Hindlimb muscle (tissue), 1 donor: ENCODE measurements around the gene KCNK5. TPM values are rescaled to one million over a fixed set of nuclear protein-coding genes. Genes with fewer than 3 reads are reported as not detected.

Experiments used
- DNase-seq: peaks from one replicate; pipeline ENCODE4 v3.0.0-alpha.2; 2013
- polyA plus RNA-seq: library from polyadenylated mRNA; unstranded; fragments of 120-200 nt; gene quantifications from one replicate; pipeline ENCODE4 v1.2.1, GENCODE V29; 2013; ENCODE audit not compliant: insufficient read length

Gene KCNK5
- polyA plus RNA-seq, 1 donor = 1.1 TPM

DNA sequence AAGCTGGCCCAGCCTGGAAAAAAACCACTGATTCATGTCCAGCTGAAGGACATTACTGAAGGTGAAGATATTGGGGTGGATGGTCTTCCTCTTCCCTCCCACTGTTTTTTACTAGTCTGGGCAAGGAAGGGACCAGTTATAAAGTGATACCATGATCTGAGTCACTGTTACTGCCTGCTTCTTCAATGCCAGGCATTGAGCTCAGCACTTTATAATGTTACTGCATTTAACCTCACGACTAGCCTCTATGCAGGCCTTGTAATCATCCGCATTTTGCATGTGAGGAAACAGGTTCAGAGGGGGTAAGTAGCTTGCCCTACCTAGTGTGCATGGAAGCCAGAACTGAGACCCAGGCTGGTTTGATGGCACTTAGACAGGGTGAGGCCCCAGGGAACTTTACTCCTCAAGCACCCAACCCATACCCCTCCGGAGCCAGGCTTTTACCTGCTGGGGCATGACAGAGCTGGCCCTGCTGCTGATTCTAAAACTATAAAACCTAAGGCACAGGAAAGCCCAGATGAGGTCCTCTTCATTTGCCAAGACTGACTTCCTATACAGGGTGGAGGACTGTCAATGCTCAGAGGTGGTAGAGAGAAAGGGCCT lies 11.0 kb upstream of the KCNK5 start:
- no peak for DNase-seq

DNA sequence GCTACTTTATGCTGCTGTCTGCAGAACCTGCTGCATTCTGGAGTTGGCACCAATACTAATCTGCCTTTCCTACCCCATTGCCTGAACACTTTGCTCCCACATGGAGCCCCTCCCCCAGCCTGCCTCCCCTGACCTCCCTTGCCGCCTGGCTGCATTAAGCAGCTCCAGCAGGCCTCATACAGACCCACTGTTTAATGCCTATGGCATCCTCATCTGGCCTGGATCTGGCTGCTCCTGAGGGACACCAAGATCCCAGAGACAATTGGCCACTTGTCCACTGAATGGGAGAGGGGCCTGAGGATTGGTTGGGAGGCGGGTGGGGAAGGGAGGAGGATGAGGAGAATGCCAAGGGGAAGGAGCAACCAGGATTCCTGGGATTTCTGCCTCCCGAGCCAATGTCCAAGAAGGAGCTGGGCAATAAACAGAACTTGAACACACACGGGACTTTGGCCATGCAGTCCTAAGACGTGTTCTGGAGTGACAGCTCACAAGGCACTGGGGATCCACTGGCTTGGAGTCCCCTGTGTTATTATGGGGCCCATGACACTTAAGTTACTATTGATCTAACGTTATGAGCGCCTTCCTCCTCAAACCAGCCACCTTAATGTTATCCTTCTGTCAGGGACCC lies 10.4 kb upstream of the KCNK5 start:
- DNase-seq = no peak

DNA sequence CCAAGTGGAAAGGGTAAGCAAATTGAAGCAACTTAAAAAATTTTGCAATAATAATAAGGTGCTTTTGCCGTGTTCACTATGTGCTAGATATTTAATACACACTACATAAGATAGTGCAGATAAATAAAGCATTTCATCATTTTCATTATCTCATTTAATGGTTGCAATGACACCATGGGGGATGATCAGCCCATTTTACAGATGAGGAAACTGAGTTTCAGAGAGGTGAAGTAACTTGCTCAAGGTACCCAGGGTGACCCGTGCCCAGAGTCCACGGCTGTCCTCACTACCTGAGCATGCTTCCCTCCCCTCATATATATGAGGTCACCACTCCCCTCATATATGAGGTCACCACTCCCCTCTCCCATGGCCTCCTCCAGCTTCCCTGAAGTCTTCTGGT lies 7.5 kb upstream of the KCNK5 start:
- DNase-seq = no peak

DNA sequence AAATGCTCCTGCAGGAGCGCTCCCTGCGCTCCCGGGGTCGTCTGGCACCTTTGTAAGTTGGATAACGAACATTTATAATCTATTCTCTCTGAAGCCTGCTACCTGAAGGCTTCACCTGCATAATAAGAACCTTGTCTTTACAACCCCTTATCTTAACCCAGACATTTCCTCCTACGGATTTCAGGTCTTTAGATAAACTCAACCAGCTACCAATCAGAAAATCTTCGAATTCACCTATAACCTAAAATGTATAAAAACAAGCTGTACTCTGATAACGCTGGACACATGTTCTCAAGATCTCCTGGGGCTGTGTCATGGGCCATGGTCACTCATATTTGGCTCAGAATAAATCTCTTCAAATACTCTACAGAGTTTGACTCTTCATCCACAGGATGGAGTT lies 4.1 kb upstream of the KCNK5 start:
- DNase-seq = no peak

DNA sequence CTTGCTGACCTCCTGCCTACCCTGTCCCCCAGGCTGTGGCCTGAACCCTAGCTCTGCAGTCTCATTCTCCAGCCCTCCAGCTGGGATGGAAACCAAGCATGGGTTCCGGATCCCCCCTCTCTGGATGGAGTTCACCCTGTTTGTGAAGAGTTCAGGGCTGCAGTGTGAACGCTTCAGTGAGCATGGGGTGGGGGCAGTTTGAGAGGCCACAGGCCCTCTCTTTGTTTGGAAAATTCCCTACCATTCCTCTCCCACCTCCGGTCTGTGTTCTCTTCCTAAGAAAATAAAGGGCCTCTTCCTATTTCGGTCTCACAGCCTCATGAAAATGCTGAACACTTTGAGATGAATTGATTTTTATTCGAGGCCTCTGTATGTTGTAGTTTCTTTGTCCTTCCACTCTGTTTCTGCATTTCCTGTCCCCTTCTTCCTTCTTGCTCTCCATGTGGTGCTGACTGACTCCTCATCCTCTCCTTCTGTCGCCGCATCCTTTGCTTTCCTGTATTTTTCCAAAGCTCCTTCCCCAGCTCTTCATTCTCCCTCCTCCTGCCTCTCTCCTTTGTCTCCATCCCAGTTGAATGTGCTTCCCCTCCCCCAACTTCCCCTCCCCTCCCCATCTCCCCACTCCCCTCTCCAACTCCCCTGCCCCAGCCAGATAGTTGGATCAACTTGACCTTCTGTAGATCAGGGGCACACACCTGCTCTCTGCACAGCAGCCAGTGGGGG lies 2.4 kb upstream of the KCNK5 start:
- no peak for DNase-seq

DNA sequence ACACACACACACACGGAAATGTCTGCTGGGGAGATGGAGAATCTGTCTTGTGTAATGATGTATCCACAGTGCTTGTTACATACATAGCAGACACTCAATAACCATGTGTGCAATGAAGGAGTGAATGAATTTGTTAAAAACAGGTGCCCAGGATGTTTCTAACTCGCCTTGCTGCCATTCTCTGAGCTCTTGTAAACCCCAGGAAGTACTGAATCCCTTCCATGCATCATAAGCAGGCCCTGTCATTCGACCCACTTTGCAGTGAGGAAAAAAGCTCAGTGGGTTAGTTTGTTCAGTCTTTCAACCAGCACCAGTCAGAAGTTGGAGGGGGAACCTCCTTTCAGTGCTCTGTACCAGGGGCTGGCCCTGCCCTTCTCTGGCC lies 1.4 kb upstream of the KCNK5 start:
- no peak for DNase-seq

DNA sequence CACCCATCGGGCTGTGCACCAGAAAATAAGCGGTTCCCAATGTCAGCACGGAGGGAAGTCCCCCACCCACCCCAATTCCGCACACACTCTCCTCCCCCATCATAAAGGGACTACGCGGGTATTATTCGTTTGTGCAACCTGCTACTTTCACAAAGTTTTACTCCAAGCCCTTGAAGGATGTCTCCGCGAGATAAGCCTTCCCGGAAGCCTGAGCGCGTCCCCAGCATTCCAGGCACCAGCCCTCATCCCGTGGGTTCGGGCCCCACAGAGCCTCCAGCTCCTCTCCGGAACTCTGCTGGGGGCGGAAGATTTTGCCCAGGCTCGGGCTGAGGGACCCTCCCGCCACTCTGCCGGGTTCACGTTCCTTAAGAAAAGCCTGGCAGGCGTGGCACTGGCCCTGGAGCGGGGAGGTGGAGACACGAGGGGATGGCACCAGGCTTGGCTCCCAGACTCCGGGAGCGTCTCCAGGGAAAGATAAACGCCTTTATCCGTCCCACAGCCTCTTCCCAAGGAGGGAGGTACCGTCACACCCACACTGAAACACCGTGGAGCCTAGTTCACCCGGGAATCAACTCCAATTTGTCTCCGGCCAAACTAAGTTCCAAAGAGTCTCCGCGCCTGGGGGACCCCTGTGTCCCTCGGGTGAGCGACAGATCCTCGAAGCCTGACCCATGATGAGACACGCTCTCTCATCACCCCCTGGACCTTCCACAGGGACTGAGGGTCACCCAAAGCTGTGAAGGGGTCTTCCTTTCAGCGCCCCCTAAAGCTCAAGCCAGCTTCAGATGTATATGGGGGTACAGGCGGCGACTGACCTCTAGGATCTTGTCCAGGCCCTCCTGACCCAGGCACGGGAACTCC lies 934 bp downstream of the KCNK5 start:
- no peak for DNase-seq

DNA sequence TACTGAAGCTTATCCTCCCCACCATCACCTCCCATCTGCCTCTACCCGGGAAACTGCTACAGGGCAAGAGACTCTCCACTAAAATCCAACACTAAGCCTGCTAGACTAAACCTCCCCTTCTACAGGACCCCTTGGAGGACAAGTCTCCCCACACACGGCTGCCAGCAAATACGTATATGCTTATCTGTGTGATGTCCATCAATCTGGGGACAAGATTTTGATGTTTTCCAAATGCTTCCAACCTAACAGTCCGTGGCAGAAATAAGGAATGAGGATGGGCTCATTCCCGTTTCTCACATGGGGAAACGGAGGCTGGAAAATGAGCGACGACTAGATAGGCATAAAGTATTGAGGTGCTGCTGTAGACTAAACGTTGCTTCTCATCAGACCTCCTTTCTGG lies 1.8 kb downstream of the KCNK5 start:
- no peak for DNase-seq

DNA sequence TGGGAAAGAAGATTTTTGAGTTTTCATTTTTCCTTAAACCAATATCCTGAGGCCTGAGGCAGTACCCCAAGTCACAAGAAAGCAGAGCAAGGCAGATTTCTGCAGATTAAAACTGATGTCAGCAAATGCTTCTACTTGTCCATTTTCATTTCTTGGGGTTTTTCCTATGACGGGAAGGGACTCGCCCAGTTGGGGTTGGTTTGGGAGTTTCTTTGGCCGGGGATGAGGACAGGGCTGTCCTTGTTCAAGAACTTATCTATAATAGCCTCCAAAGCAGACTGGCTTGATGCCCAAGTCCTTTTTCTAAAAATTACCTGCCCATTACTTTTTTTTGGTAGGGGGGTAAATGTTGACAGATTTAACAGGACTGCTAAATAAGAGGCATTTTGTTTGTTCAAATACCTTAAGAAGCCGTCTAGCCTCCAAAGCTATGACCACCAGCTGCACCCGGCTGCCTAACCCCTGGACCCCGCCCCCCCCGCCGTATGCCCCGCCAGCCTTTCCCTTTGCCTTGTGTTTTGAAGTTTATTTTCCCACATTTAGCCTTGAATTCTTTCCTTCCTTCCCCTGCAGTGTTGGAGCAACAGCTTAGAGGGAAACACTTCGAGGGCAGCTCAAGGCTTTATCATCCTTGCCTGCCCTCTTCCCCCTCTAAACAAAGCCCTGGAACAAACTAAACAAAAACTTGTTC lies 2.5 kb downstream of the KCNK5 start:
- DNase-seq = no peak

DNA sequence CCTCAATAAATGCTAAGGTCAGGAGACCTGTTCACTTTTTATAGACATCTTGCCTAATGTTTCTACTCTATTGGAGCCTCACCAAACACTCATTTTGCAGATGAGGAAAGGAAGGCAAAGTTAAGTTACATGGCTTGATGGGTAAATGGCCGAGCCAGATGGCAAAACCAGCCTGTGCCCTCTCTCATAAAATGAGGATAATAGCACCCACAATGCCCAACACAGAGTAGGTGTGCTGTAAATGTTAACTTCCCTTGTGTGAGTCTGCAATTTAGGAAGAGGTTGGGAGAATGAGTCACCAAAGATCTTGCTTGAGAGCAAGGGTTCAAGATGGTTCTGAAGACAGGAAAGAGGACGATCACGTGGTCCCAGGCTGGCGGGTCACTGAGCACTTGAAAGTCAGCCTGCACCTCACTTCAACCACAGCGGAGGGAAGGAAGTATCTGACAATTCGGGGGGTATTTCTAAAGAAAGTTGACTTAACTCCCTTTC lies 3.3 kb downstream of the KCNK5 start:
- DNase-seq = no peak

DNA sequence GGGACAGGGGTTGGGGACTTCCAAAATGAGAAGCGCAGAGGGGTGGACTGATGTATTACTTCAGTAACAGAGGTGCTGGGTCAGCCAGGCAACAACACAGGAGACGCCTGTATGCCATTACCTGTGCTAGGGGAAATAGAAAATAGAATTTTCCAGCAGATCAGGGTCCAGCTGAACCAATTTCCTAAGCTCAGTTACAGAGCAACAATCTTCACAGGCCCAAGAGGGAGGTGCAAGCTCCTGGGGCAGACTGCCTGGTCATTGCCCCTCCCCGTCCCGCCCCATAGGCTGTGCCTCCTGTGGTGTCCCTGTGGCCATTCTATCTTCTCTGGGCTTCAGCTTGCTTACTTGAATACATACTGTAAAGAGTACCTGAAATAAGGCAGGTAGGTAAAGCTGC lies 3.7 kb downstream of the KCNK5 start:
- no peak for DNase-seq

DNA sequence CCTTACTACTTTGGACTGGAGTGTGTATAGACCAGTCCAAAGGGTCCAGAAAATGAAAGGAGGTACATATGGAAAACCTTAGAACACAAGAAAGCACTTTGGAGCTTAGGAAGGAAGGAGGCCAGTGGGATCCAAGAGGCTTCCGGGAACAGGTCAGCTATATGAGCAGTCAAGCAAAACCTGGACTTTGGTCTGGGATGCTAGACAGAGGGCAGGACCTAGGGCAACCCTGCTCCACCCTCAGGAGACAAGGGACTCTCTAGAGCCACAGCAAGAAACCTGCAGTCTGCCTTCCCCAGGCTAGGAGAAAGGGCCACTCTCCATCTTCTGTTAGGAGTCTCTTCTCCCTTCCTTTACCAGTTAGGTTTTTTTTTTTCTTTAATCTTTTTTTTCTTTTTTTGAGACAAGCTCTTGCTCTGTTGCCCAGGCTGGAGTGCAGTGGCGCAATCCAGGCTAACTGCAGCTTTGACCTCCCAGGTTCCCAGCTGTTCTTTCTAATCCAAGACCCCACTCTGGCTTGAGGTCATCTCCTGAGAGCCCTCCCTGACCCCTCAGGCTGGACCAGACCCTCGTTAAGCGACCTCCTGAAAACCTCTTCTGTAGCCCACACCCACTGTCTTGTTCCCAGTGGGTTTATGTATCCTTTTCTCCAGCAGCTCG lies 4.6 kb downstream of the KCNK5 start:
- DNase-seq = no peak

DNA sequence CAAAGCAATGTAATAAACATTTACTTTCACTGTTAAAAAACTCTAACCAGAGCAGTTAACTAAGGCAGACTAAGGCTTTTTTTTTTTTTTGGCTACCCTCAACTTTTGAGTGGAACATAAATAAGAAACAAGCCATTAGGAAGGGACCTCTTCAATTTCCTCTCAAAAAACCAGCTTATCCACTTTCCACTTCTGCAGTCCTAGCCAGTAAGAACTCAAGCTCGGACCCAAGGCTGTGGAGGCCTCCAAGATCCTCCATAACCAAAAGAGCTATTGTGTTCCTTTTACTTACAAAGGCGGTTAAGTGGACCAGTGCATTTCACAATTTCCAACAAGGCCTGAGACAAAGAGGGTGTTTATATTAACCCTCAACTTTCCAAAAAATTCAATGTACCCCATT lies 5.3 kb downstream of the KCNK5 start:
- DNase-seq = no peak

DNA sequence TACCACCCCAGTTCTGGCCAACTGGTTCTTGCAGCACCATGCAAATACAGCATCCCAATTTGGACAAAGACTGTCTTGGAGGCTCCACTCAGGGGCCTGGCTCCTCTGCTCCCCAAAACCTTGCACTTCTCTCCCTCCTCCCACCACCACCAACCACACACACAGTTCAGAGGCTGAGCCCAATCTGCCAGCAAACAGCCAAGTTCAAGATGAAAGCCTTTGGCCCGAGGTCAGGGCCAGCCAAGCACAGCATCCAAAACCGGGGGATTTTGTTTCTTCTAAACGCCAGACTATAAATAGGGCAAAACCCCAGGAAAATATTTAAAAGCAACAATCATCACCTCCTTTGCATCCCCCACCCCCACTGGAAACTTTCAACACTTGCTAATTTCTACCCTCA lies 5.7 kb downstream of the KCNK5 start:
- DNase-seq = no peak

DNA sequence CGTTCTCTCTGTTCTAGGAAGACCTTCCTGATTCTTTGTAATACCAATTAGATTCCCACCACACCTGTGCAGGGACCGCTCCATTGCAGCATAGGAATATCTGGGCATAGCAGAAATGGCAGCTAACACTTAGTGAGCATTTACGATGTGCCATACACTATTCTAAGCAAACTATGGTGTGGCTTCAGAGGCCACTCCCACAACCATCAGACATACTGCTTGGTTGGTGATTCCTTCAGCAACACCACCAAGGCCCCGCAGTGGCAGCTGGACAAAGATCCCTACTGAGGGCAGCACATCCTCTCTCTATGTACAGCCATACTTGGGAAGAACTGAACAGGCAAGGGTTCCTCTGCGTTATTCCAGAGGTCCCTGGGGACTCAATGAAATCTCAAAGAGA lies 6.2 kb downstream of the KCNK5 start:
- DNase-seq = no peak

DNA sequence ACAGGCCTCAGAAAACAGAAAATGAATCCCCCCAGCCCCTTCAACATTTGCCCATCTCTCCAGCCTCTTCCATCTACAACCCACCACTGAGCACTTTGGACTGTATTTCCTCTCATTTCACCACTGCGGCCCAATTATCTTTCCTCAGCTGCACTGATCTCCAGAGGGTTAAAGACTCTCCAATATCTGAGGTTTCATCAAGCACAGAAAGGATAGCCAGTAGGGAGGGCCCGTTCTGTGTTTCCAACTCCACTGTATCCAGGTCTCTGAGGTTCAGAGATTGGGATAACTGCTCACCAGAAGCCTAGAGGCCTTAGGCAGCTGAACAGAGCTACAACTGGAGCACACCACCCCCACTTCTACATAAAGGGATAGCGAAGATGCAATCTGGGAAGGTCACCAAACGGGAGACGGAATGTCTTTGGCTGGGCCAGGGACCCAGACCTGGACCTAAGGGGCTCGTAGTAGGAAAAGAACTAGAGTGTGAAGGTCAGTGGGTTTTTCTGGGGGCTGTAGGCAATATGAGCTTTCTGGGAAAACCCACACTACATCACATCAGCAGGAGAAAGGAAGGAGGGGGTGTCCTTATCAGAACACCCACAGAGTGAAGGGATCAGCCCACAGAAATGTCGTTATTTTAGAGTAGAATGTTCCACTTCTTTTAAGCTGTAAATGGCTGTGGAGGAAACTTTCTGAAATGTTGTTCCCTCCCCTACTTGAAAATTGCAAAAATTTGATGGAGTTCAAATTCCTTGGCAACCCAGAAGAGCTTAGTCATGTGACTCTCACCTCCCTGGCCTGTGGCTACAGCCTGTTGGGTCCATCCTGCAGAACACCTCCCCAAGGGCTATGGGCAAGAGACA lies 7.3 kb downstream of the KCNK5 start:
- no peak for DNase-seq

DNA sequence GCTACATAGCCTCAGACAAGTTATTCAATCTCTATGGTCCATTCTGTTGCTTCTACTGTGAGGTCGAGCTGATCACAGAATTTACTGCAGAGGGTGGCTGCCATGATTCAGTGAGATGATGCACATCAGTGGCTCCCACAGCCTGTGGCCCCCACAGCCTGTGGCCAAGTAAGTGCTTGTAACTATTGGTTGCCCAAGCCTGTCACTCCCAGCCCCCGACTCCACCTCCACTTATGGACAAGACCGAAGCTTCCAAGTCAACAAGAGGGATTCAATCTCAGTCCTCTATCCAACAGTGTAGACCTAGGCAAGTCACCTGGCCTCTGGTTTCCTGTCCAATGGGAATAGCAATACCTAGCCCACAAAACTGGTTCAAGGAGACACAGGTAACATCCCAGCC lies 8.2 kb downstream of the KCNK5 start:
- DNase-seq = no peak

DNA sequence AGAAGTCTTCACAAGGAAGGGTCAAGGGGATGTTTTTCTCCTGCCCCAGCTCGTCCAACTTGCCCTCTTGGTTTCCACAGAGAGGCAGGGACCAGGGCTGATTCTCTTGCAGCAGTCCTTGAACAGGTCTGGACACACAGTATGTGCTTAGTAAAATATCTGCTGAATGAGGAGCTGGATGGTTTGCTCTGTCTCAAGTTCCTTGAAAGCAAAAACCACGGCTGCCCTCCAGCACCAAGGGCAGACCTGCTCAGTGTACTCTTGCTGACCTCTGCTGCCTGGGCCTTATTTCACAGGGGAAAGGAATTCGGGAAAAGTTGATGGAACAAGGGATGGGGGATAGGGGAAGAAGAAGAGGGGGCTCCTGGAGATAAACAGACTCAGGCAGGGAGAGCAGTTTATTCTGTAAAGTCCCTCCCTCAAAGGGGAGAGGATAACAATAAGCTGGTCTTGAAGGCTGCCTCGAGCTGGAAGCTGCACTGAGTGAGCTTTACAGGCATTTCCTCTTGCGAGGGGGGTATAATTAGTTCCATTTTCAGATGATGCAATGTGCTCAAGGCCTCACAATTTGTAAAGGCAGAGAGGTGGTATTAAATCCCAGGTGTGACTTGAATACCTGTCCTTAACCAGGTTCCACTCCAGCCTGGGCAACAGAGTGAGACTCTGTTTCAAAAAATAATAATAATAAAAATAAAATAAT lies 10.3 kb downstream of the KCNK5 start:
- DNase-seq = no peak

DNA sequence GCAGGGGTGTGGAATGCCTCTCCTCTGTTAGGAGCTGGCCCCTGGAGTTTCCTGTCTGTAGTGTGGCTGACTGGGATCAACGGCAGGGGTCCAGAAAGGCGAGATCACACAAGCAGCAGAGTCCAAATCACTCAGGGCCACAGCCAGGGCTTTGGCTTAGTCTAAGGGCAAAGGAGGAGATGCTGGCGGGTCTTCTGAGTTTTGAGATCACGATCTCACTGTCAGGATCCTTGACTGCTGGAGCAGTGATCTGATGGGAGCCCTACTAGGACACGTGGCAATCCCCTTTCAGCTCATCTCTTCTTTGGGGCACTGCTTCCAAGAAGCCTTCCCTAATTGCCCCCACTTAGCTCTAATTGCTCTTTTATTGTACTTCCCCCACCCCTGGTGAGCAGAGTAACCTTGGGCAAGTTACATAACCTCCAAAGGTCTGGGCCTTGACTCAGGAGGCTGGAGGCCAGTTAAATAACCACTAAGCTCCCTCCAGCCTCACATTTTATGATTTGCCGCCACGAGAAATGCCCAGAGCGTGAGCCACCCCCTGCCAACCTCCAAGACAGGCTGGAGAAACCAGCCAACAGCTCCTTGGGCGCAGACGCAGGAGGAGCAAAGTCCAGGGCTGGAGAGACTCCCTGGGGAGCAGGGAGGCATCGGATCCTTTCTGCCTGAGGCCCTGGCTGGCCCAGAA lies 12.0 kb downstream of the KCNK5 start:
- no peak for DNase-seq
